GM10266 (cell line): ENCODE results near the gene OLFML2A.
"Not testable (repeated sequence)": the region's sequence is repeated elsewhere in the genome, so short reads cannot be mapped to it uniquely, and the experiment has no call there.

ENCODE experiments used
- DNase-seq: peaks from one replicate; pipeline ENCODE4 v3.0.0; 2012; ENCODE audit errors: extremely low spot score
- TF ChIP-seq, protein P1 (sequence below): IDR thresholded peaks from 2 replicates; pipeline ENCODE4 v1.5.1; 2012; ENCODE audit warnings: mild to moderate bottlenecking, low read depth; ENCODE audit not compliant: control insufficient read depth, insufficient read depth; ENCODE audit errors: missing control alignments

The OLFML2A gene

DNA sequence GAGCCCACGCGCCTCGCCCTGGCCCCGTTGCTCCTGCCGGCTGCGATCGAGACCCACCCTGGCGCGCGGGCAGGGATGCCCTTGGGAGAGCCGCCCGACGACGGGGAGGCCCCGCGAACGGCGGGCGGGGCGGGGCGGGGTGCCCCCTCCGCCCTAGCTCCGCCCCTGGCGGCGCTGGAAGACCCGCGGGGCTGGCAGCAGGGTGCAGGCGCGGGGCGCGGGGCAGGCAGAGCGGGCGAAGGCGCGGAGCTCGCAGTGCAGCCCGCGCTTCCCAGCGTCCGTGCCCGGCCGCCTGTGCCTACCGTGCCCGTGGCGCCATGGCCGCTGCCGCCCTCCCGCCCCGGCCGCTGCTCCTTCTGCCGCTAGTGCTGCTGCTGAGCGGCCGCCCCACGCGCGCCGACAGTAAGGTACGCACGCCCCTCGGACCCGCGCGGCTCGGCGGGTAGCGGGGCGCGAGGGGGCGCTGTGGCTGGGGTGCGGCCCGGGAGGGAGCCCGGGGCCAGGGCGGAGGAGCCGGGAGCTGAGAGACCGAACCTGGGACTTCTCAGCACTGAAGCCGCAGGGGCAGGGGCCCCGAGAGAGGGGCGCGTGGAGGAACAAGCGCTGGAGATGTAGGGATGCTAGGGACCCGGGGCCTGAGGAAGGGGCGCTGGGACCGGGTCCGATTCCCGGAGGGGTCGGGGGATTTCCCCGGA lies at the start of gene OLFML2A:
Gene OLFML2A (plus strand): TSS at position 180 of the 695 bp plus-strand sequence. CDS start 138 bp downstream, at position 318.
- TF ChIP-seq, protein P1, sequence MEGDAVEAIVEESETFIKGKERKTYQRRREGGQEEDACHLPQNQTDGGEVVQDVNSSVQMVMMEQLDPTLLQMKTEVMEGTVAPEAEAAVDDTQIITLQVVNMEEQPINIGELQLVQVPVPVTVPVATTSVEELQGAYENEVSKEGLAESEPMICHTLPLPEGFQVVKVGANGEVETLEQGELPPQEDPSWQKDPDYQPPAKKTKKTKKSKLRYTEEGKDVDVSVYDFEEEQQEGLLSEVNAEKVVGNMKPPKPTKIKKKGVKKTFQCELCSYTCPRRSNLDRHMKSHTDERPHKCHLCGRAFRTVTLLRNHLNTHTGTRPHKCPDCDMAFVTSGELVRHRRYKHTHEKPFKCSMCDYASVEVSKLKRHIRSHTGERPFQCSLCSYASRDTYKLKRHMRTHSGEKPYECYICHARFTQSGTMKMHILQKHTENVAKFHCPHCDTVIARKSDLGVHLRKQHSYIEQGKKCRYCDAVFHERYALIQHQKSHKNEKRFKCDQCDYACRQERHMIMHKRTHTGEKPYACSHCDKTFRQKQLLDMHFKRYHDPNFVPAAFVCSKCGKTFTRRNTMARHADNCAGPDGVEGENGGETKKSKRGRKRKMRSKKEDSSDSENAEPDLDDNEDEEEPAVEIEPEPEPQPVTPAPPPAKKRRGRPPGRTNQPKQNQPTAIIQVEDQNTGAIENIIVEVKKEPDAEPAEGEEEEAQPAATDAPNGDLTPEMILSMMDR: peak; percentile 61
- DNase-seq: peak; percentile 64

DNA sequence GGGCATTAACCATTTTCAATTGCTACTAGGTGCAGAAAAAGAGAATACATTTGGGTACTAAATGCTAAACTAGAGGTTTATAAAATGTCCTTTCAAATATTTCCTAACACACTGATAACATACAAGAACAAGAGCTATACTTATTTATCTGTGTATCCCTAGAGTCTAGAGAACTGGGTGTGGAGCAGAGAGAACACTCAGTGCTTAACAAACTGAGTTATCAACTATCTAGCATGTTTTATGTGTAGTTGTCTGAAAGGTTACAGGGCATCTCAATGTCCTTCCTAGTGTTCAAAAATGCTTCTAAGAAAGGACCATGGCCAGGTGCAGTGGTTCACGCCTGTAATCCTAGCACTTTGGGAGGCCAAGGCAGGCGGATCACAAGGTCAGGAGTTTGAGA lies 46.2 kb upstream of the OLFML2A start:
- DNase-seq: no peak
- TF ChIP-seq, protein P1: no peak

DNA sequence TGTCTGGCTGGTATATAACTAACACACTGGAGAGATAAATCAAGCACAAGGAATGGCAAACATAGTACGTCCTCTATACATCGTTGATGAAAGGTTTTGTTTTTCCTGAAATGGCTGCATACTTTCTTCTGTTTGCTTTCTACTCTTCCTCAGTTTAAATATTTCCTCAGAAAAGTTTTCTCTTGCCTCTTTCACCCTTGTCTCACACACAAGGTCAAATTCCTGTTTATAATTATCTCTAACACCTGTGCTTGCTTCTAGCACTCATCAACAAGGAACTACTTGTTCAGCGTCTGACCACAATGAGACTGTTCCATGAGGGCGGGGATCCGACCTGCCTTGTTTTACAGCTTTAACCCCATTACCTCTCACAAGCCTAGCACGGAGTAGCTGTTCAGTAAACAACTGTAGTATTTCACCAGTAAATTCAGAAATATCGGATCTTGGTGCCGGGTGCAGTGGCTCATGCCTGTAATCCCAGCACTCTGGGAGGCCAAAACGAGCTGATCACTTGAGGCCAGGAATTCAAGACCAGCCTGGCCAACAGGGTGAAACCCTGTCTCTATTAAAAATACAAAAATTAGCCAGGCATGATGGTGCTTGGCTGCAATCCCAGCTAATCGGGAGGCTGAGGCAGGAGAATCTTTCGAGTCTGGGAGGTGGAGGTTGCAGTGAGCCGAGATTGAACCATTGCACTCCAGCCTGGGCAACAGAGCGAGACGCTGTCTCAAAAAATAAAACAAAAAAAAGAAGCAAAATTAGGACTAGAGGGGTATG lies 42.8 kb upstream of the OLFML2A start:
- TF ChIP-seq, protein P1: no peak
- DNase-seq: no peak

DNA sequence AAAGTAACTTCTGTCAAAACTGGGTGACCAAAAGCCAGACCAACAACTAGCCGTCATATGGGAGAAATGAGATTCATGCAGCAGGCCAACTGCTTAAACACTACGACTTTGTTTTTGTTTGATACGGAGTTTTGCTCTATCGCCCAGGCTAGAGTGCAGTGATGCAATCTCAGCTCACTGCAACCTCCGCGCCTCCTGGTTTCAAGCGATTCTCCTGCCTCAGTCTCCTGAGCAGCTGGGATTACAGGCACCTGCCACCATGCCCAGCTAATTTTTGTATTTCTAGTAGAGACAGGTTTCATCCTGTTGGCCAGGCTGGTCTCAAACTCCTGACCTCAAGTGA lies 42.2 kb upstream of the OLFML2A start:
- DNase-seq: not testable (repeated sequence)

DNA sequence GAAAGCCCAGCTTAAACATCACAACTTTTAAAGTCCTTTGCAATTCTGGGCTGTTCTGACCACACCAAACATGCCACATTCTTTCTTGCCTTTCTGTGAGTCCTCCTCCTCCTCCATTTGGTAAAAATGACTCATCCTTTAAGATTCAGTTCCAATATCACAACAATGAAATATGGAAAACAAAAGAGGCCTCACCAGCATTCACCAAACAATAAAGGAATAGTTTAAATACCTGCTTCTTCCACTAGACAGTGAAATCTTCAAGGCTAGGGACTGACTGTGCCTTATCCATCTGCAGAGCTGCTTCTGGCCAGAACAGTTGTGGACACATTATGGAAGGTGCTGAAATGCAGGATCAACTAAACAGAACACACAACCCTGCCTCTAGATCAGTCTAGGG lies 41.8 kb upstream of the OLFML2A start:
- TF ChIP-seq, protein P1: no peak

DNA sequence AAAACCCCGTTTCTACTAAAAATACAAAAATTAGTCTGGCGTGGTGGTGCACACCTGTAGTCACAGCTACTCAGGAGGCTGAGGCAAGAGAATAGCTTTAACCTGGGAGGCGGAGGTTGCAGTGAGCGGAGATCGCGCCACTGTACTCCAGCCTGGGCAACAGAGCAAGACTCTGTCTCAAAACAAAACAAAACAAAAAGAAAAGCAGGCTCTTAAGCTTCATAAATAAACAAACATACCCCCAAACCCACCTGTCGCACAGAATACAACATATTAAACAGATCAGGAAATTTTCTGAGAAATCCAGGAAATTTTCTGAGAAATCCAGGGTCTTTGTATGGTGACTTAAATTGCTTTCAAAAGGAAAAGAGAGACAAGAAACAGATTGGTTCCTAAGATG lies 38.9 kb upstream of the OLFML2A start:
- DNase-seq: not testable (repeated sequence)

More for the DNA sequence above, 41.8 kb upstream of the OLFML2A start:
- no peak for DNase-seq

DNA sequence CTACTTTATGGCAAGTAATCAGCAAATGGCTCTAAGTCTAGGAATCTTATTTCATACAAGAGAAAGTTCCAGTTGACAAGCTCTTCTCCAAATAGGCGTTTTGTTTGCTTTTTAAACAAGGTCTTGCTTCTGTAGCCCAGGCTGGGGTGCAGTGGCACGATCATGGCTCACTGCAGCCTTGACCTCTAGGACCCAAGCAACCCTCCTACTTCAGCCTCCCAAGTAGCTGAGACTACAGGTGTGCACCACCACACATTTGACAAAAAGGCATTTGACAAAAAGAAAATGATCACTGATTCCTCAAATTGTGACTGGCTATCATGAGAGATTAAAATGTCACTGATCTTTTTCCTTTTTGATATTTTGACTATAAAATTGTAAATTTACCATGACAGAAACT lies 37.6 kb upstream of the OLFML2A start:
- TF ChIP-seq, protein P1: no peak

DNA sequence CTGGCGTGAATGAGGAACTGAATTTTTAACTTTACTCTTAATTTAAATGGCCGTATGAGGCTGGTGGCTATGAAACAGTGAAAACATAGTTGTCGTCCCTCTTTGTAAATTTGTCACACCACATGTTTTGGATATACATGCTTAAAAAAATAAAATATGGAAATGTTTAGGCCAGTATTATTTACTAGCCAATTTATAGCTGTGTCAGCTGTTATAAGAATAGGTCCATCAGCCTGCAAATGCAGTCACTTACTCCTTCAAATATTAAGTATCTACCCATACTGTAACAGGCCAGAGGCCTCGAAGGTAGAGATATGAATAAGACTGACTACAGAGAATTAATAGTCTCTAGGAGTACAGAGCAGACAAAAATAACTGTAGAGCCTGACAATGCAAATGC lies 35.8 kb upstream of the OLFML2A start:
- no peak for DNase-seq

More for the DNA sequence above, 37.6 kb upstream of the OLFML2A start:
- DNase-seq: no peak

More for the DNA sequence above, 35.8 kb upstream of the OLFML2A start:
- TF ChIP-seq, protein P1: no peak
